Epithelial cell of esophagus (primary cell): ENCODE results near the gene RNF212B.
"Not testable (repeated sequence)": the region's sequence is repeated elsewhere in the genome, so short reads cannot be mapped to it uniquely, and the experiment has no call there.

Source experiments
- DNase-seq: peaks from one replicate; pipeline ENCODE4 v3.0.0; 2010; ENCODE audit warnings: low read depth
- H3K4me3 ChIP-seq: 2 replicates; pipeline ENCODE4 v1.5.1; 2011; ENCODE audit warnings: mild to moderate bottlenecking, low read length, control low read depth
- CTCF ChIP-seq: IDR thresholded peaks from 2 replicates; pipeline ENCODE4 v1.5.1; 2011; ENCODE audit warnings: low read depth, mild to moderate bottlenecking, low read length, control low read depth, inconsistent platforms; ENCODE audit not compliant: insufficient read depth; ENCODE audit errors: missing control alignments

Gene RNF212B

GRCh38 chr14:23248601-23249000, 10.9 kb downstream of the RNF212B start:
- H3K4me3 ChIP-seq, result no peak overlapping the region
- no peak for TF ChIP-seq CTCF
- DNase-seq, result no peak

GRCh38 chr14:23249824-23250223, 12.1 kb downstream of the RNF212B start:
- no peak for TF ChIP-seq CTCF
- DNase-seq, result peak; percentile 47
- H3K4me3 ChIP-seq, result no peak overlapping the region

- no peak for TF ChIP-seq CTCF
- H3K4me3 ChIP-seq, result no peak overlapping the region
- DNase-seq, result peak; percentile 61
These were observed 14.3 kb downstream of the RNF212B start for GRCh38 chr14:23252006-23252405.

- TF ChIP-seq CTCF, result no peak
- no peak overlapping the region for H3K4me3 ChIP-seq
- DNase-seq, result peak; percentile 70
These were observed 14.9 kb downstream of the RNF212B start for GRCh38 chr14:23252420-23253333.

- no peak for TF ChIP-seq CTCF
- H3K4me3 ChIP-seq, result no peak overlapping the region
These were observed 20.5 kb downstream of the RNF212B start for GRCh38 chr14:23258256-23258655.

GRCh38 chr14:23259426-23259825, 21.7 kb downstream of the RNF212B start:
- no peak overlapping the region for H3K4me3 ChIP-seq
- DNase-seq, result no peak
- no peak for TF ChIP-seq CTCF

More at GRCh38 chr14:23258256-23258655, 20.5 kb downstream of the RNF212B start:
- no peak for DNase-seq

GRCh38 chr14:23260849-23261248, 23.1 kb downstream of the RNF212B start:
- H3K4me3 ChIP-seq, DNase-seq: not testable (repeated sequence)
